Fibroblast of gingiva (primary cell): Measurements from ENCODE around the gene VSIG2.

Experiments
- DNase-seq: peaks from one replicate; pipeline ENCODE4 v3.0.0-alpha.2; 2011; ENCODE audit warnings: low read depth

VSIG2 gene

GRCh38 chr11:124722176-124722575, 29.9 kb downstream of the VSIG2 start:
- no peak for DNase-seq

- DNase-seq, result no peak
Measured at GRCh38 chr11:124719534-124719933, 32.5 kb downstream of the VSIG2 start.

GRCh38 chr11:124718801-124719200, 33.3 kb downstream of the VSIG2 start:
- no peak for DNase-seq

GRCh38 chr11:124717786-124718651, 34.0 kb downstream of the VSIG2 start:
- DNase-seq, result no peak

- DNase-seq, result no peak
Measured at GRCh38 chr11:124717421-124717785, 34.7 kb downstream of the VSIG2 start.

GRCh38 chr11:124716591-124716990, 35.5 kb downstream of the VSIG2 start:
- DNase-seq, result no peak

GRCh38 chr11:124712392-124712791, 39.7 kb downstream of the VSIG2 start:
- no peak for DNase-seq

GRCh38 chr11:124707829-124708228, 44.2 kb downstream of the VSIG2 start:
- DNase-seq, result no peak

GRCh38 chr11:124700028-124700427, 52.0 kb downstream of the VSIG2 start:
- DNase-seq, result no peak

GRCh38 chr11:124699547-124699946, 52.5 kb downstream of the VSIG2 start:
- no peak for DNase-seq
